ENCODE measurements around the gene ROR1.

DNA sequence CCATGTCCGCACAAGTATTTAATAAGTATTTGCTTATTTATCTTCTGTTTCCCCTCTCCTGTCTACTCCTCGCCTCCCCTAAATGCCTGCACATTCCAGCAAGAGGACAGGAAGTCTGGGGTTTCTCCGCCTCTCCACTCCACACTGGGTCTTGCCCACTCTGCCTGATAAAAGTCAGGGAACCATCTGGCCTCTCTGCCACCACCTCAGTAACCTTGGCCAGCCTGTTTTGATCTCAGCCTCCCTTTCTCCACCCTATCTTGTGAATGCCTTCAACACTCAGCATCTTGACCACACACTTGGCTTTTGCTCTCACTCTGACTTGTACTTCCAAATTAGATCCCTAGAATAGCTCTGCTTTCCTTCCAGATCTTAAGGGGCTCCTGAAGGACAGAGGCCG lies 264.3 kb downstream of the ROR1 start:
- TF ChIP-seq CTCF (IDR thresholded peaks at IDR 0.05), result no peak
- TF ChIP-seq POLR2AphosphoS5 (IDR thresholded peaks at IDR 0.05), result no peak
- TF ChIP-seq EP300 (IDR thresholded peaks at IDR 0.05), result no peak
